Pancreas (tissue), 10 donors: Measurements from ENCODE around the gene PRICKLE2. TPM values are rescaled to one million over a fixed set of nuclear protein-coding genes. Genes with fewer than 3 reads are reported as not detected.

Source experiments
- ATAC-seq, 4 donors: fragments of 200-7000 bp; cut with Tn5 transposase; one replicate each; pipeline versions ENCODE4 v1.8.0 to v1.9.1; 2020; ENCODE audit warnings: mild to moderate bottlenecking in 4 of 4, moderate library complexity in 4 of 4
- DNase-seq, 6 donors: peaks; one replicate each; pipeline ENCODE4 v3.0.0-alpha.2; 2020
- FAIRE-seq: peaks from 2 replicates; lab custom pipeline; 2012; peaks lifted over from hg19 to GRCh38; lab: Jason Lieb, UNC
- H3K27ac ChIP-seq, 4 donors: fragments of 200-600 bp; sonication (generic); 1 replicate in 3 of 4; 2 replicates in 1 of 4; pipeline versions ENCODE4 v1.5.0 to v1.8.0; 2020
- H3K27me3 ChIP-seq, 4 donors: fragments of 200-600 bp; one replicate each; pipeline ENCODE4 v1.8.0; 2021
- H3K36me3 ChIP-seq, 3 donors: fragments of 200-600 bp; sonication (generic) in 1 of 3; one replicate each; pipeline versions ENCODE4 v1.5.0 to v1.8.0; 2020 to 2021
- H3K4me1 ChIP-seq, 3 donors: fragments of 200-600 bp; one replicate each; pipeline ENCODE4 v1.8.0; 2021
- H3K4me3 ChIP-seq, 4 donors: fragments of 200-600 bp; sonication (generic) in 2 of 4; one replicate each; pipeline versions ENCODE4 v1.5.0 to v1.8.0; 2020 to 2021
- H3K9me3 ChIP-seq, 4 donors: fragments of 200-600 bp; one replicate each; pipeline ENCODE4 v1.8.0; 2021
- WGBS, 2 donors: extraction: QIAGEN DNeasy Blood & Tissue Kit; methylation state at CpG; one replicate each; pipeline ENCODE4 v1.1.7; 2013; 5-methylcytosine and 5-hydroxymethylcytosine counted together
- intact Hi-C, 3 donors: fragments of 100-400 bp; cut with DNase I; formaldehyde crosslinking; loops; one replicate each; pipeline versions ENCODE4 v1.11.1 to v1.14.2; 2022
- polyA plus RNA-seq, 2 donors: library from polyadenylated mRNA; stranded (reverse); fragments of 200-250 nt; gene quantifications; one replicate each; pipeline ENCODE4 v1.2.3, GENCODE V29; 2013
- total RNA-seq, 6 donors: library from RNA; stranded (reverse); fragmentation: NEBNext Ultra II Directional in 4 of 6; extraction: Animal tissue kit (Norgen Biotek cat#: 25700) in 4 of 6; gene quantifications; one replicate each; pipeline versions ENCODE4 v1.2.1 to v1.2.4, GENCODE V29; 2021 to 2023
- TF ChIP-seq, protein P1 (sequence below), 4 donors: fragments of 200-600 bp; sonication (generic) in 3 of 4; IDR thresholded peaks; one replicate each; pipeline versions ENCODE4 v1.5.0 to v1.8.0; 2021; ENCODE audit warnings: antibody characterized with exemption in 4 of 4
- donor health status: healthy with polysubstance abuse.
- donor health status: DM: no; HTN: no; CAD: no; lungs with moderate emphysema.
- donor health status: DM: no; HTN: no; CAD: no.
- donor health status: control.
- donor health status: control.
- donor health status: Bipolar disorder and iron deficiency.
- donor health status: DM: yes; HTN: yes; CAD: no.
- donor health status: DM: no; HTN: no; CAD: no.
- donor health status: DM: no; HTN: no; CAD: no.
- donor health status: DM: yes; HTN: yes; CAD: no.

Gene PRICKLE2
- total and polyA plus RNA-seq, 8 donors, result 1.5 to 13.9 (median 7.2) TPM

- peaks cover 0 to 5% (median 3%) of the 10 kb centered on the region in 3 donors for H3K36me3 ChIP-seq
- FAIRE-seq (no peak), DNase-seq (no peak), ATAC-seq (no peak)
- no peak overlapping the region for H3K4me3 ChIP-seq
- TF ChIP-seq, protein P1, sequence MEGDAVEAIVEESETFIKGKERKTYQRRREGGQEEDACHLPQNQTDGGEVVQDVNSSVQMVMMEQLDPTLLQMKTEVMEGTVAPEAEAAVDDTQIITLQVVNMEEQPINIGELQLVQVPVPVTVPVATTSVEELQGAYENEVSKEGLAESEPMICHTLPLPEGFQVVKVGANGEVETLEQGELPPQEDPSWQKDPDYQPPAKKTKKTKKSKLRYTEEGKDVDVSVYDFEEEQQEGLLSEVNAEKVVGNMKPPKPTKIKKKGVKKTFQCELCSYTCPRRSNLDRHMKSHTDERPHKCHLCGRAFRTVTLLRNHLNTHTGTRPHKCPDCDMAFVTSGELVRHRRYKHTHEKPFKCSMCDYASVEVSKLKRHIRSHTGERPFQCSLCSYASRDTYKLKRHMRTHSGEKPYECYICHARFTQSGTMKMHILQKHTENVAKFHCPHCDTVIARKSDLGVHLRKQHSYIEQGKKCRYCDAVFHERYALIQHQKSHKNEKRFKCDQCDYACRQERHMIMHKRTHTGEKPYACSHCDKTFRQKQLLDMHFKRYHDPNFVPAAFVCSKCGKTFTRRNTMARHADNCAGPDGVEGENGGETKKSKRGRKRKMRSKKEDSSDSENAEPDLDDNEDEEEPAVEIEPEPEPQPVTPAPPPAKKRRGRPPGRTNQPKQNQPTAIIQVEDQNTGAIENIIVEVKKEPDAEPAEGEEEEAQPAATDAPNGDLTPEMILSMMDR (IDR thresholded peaks at IDR 0.05), result no peak
- no peaks in the 10 kb centered on the region for H3K4me1 ChIP-seq
- no peaks in the 10 kb centered on the region for H3K27me3 ChIP-seq
- H3K27ac ChIP-seq, result no peak overlapping the region
- intact Hi-C loops, result no loop called here
- WGBS, 2 donors, result 86 to 91% methylated on average over 5 of the region's 5 CpGs
- no peaks in the 10 kb centered on the region for H3K9me3 ChIP-seq
Observed at GRCh38 chr3:64097920-64098319, 127.3 kb downstream of the PRICKLE2 start.

DNA sequence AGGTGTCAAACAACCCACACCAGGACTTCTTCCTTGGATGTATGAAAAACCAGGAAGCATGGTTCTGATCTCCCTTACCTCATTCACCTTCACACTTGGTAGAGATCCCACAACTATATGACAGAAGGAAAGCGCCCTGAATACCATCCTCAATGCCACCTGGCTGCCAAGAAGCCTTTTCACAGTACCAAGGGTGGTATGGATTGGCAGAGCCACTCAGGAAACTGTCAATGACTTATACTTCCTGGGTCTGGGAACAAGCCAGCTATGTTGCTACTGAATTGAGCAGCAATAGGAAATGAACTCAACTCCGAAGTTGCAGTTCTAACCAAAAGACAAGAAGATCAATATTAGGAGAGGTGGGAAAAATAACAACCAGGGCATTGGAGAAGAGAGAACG is 129.5 kb downstream of the PRICKLE2 start:
- FAIRE-seq, result no peak

GRCh38 chr3:64094713-64095079 is 130.6 kb downstream of the PRICKLE2 start:
- Histone ChIP-seq H3K9me3 (no peaks in the 10 kb centered on the region), H3K4me3 (no peak overlapping the region), H3K36me3 (peaks cover 0 to 5% (median 3%) of the 10 kb centered on the region in 3 donors), H3K27me3 (no peaks in the 10 kb centered on the region), H3K4me1 (no peaks in the 10 kb centered on the region), H3K27ac (no peak overlapping the region)
- intact Hi-C loops, result no loop called here
- WGBS, 2 donors, result 98 to 99% methylated on average over 2 of the region's 2 CpGs
- TF ChIP-seq, protein P1 (IDR thresholded peaks at IDR 0.05), result no peak
- no peak for FAIRE-seq
- no peak for DNase-seq
- no peak for ATAC-seq

More for the DNA sequence above, 129.5 kb downstream of the PRICKLE2 start:
- DNase-seq, result no peak
- no peak overlapping the region for H3K27ac ChIP-seq
- TF ChIP-seq, protein P1 (IDR thresholded peaks at IDR 0.05), result no peak
- intact Hi-C loops, result no loop called here
- ATAC-seq, result no peak
- H3K27me3 ChIP-seq, result no peaks in the 10 kb centered on the region
- 79 to 88% methylated on average over 3 of the region's 3 CpGs for WGBS, 2 donors
- no peak overlapping the region for H3K4me3 ChIP-seq
- no peaks in the 10 kb centered on the region for H3K4me1 ChIP-seq
- H3K36me3 ChIP-seq, result peaks cover 0 to 5% (median 3%) of the 10 kb centered on the region in 3 donors
- H3K9me3 ChIP-seq, result no peaks in the 10 kb centered on the region

- Histone ChIP-seq H3K4me1 (no peaks in the 10 kb centered on the region), H3K4me3 (no peak overlapping the region), H3K36me3 (peaks cover 0 to 1% (median under 1%) of the 10 kb centered on the region in 3 donors), H3K27me3 (no peaks in the 10 kb centered on the region), H3K27ac (no peak overlapping the region), H3K9me3 (no peaks in the 10 kb centered on the region)
- intact Hi-C loops, result no loop called here
- FAIRE-seq, result no peak
- TF ChIP-seq, protein P1 (IDR thresholded peaks at IDR 0.05), result no peak
- 85 to 91% methylated on average over 3 of the region's 3 CpGs for WGBS, 2 donors
- no peak for ATAC-seq
- no peak for DNase-seq
Observed at GRCh38 chr3:64093825-64094712, 131.2 kb downstream of the PRICKLE2 start.

DNA sequence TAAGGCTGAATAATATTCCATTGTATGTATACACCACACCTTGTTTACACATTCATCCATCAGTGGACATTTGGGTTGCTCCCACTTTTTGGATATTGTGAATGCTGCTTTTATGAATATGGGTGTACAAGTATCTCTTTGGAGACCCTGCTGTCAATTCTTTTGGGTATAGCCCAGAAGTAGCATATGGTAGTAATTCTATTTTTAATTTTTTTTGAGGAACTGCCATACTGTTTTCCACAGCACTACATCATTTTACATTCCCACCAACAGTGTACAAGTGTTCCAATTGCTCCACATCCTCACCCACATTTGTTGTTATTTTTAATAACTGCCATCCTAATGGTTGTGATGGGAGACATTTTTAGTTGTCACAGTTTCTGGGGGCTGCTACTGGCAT is 132.1 kb downstream of the PRICKLE2 start:
- Histone ChIP-seq H3K27me3 (no peaks in the 10 kb centered on the region), H3K36me3 (no peaks in the 10 kb centered on the region), H3K4me3 (no peak overlapping the region), H3K9me3 (no peaks in the 10 kb centered on the region), H3K27ac (no peak overlapping the region), H3K4me1 (no peaks in the 10 kb centered on the region)
- TF ChIP-seq, protein P1 (IDR thresholded peaks at IDR 0.05), result no peak
- ATAC-seq (no peak), DNase-seq (no peak), FAIRE-seq (no peak)
- intact Hi-C loops, result no loop called here
